ENCODE results near the gene IER5L. TPM values are rescaled to one million over a fixed set of nuclear protein-coding genes. Genes with fewer than 3 reads are reported as not detected.

The IER5L gene
- total and polyA plus RNA-seq, 4 donors, result 8.8 to 66.9 (median 32.8) TPM

DNA sequence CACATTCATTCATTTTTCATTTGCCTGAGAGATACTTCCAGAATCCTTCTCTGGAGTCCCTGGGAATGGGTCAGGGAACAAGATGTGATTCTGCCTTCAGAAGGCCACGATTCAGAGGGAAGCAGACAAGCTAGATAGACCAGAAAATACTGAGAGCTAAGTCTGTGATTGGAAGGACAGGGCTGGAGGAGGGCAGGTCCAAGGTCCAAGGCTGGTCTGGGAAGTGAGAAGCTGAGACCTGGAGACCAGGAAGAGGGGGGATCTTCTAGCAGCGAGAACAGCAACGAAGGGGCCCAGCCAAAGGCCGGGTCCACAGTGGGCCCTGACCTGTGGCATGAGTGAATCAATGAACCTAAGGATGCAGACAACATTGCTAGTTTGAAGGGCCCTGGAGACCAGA lies 4.1 kb upstream of the IER5L start:
- 88 to 94% methylated on average over 4 of the region's 4 CpGs for WGBS, 2 donors
- Histone ChIP-seq H3K27ac (ENCODE audit: low read depth in 1 of 2, low read length in 2 of 2) (no peak overlapping the region), H3K4me3 (ENCODE audit: low read length in 2 of 2) (no peak overlapping the region), H3K9me3 (ENCODE audit: control insufficient read depth, low read length) (no peaks in the 10 kb centered on the region), H3K4me1 (ENCODE audit: control insufficient read depth in 1 of 2, insufficient read depth in 2 of 2, low read length in 2 of 2) (no peaks in the 10 kb centered on the region), H3K36me3 (ENCODE audit: control insufficient read depth in 1 of 2, insufficient read depth in 2 of 2, low read length in 1 of 2) (no peaks in the 10 kb centered on the region), H3K27me3 (ENCODE audit: control insufficient read depth in 1 of 2, insufficient read depth in 2 of 2, low read length in 1 of 2) (peaks cover 0 to 2% of the 10 kb centered on the region in 2 donors)
- ATAC-seq (ENCODE audit: low FRiP score) (no peak), DNase-seq (no peak)
- intact Hi-C loops (cut with DNase I), result loop anchor here in 1 of 2 donors (10.0 kb wide), 1 partner anchor 63 kb away; no protein-coding TSS in a partner anchor

DNA sequence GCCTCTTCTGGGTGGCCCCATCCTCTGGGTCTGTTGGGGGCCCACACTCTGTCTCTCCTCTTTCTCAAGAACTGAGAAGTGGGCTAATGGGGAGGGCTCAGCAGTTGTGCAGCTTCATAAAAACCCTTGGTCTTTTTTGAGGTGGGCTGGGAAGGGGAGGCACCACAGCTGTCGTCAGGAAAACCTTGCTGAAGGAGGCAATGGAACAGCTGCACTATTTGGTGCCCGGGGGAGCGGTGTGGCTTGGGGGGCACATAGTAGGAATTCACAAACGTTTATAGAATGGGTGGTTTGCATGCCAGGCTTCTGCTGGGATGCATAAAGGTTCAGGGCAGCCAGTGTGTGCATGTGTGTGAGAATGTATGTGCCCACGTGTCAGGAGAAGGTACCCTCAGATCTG lies 3.2 kb upstream of the IER5L start:
- intact Hi-C loops (cut with DNase I), result loop anchor here in 1 of 2 donors (10.0 kb wide), 1 partner anchor 64 kb away; no protein-coding TSS in a partner anchor
- Histone ChIP-seq H3K4me1 (ENCODE audit: control insufficient read depth in 1 of 2, insufficient read depth in 2 of 2, low read length in 2 of 2) (no peaks in the 10 kb centered on the region), H3K4me3 (ENCODE audit: low read length in 2 of 2) (no peak overlapping the region), H3K27me3 (ENCODE audit: control insufficient read depth in 1 of 2, insufficient read depth in 2 of 2, low read length in 1 of 2) (peaks cover 0 to 2% of the 10 kb centered on the region in 2 donors), H3K9me3 (ENCODE audit: control insufficient read depth, low read length) (no peaks in the 10 kb centered on the region), H3K36me3 (ENCODE audit: control insufficient read depth in 1 of 2, insufficient read depth in 2 of 2, low read length in 1 of 2) (no peaks in the 10 kb centered on the region), H3K27ac (ENCODE audit: low read depth in 1 of 2, low read length in 2 of 2) (no peak overlapping the region)
- no peak for ATAC-seq (ENCODE audit: low FRiP score)
- no peak for DNase-seq
- WGBS, 2 donors, result 84 to 85% methylated on average over 5 of the region's 5 CpGs

DNA sequence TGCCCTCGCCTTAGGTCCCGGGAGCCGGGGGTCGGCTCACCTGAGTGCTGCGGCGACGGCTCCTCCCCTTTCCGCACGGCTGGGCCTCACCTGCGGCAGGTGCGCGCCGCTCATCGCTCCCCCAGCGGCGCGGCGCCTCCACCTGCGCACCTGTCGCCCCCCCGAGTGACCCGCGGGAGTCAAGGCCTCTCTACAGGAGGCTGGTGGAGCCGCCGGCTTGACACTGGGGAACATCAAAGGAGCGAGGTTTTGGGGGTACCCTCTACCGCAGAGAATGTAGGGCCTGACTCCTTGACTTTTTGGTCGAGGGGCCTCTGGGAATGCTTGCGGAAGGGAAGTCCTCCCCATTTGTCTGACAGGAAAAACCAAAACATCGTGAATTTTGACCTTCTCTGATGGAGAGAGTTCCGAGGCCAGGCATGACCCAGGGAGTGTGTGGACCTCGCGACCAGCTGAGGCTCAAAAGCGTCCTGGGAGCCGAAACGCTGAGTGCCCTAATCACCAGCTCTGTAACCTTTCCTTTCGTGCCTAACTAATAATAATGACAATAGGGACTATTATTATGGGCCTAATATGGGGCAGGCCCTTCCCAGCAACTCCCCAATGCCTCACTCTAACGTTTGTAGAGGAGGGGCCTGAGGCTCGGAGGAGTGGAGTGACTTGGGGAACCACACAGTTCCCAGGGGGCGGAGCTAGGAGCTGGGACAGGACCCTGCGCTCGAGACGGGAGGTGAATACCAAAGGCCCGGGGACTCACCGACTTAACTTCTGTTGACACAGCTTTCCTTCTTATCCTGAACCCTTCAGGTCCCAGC lies 714 bp upstream of the IER5L start:
- WGBS, 2 donors, result 27 to 31% methylated on average over 38 to 45 of the region's 45 CpGs
- Histone ChIP-seq H3K4me3 (ENCODE audit: low read length in 2 of 2) (no peak overlapping the region), H3K4me1 (ENCODE audit: control insufficient read depth in 1 of 2, insufficient read depth in 2 of 2, low read length in 2 of 2) (no peaks in the 10 kb centered on the region), H3K9me3 (ENCODE audit: control insufficient read depth, low read length) (no peaks in the 10 kb centered on the region), H3K27me3 (ENCODE audit: control insufficient read depth in 1 of 2, insufficient read depth in 2 of 2, low read length in 1 of 2) (peaks cover 0 to 2% of the 10 kb centered on the region in 2 donors), H3K27ac (ENCODE audit: low read depth in 1 of 2, low read length in 2 of 2) (no peak overlapping the region), H3K36me3 (ENCODE audit: control insufficient read depth in 1 of 2, insufficient read depth in 2 of 2, low read length in 1 of 2) (no peaks in the 10 kb centered on the region)
- intact Hi-C loops (cut with DNase I), result loop anchor here (5.0 kb wide), 2 partner anchors 139 to 154 kb away; no protein-coding TSS in a partner anchor
- ATAC-seq (ENCODE audit: low FRiP score), result no peak
- peak in 1 of 2 donors; percentile 60 for DNase-seq

DNA sequence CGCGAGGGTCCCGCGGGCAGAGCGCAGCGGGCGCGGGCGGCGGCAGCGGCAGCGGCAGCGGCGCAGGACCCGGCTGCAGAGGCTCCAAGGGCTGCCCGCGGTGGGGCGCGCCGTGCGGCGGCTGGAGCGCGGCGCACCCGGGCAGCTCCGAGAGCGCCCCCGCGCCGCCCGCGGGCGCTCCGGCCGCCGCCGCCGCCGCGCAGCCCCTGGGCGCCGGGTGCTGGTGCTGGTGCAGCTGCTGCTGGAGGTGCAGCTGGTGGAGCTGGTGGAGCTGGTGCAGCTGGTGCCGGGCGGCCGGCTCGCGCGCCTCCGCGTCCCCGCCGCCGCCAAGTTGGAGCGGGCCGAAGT lies 644 bp downstream of the IER5L start:
- H3K4me3 ChIP-seq (ENCODE audit: low read length in 2 of 2), result peak overlapping the region; percentile 67 to 97
- DNase-seq, result no peak
- intact Hi-C loops (cut with DNase I), result loop anchor here (2.0 to 5.0 kb wide), 3 partner anchors 77 to 155 kb away; no protein-coding TSS in a partner anchor
- H3K27ac ChIP-seq (ENCODE audit: low read depth in 1 of 2, low read length in 2 of 2), result peak overlapping the region; percentile 47 to 61
- ATAC-seq (ENCODE audit: low FRiP score), result no peak
- no peaks in the 10 kb centered on the region for H3K4me1 ChIP-seq (ENCODE audit: control insufficient read depth in 1 of 2, insufficient read depth in 2 of 2, low read length in 2 of 2)
- peaks cover 0 to 2% of the 10 kb centered on the region in 2 donors for H3K27me3 ChIP-seq (ENCODE audit: control insufficient read depth in 1 of 2, insufficient read depth in 2 of 2, low read length in 1 of 2)
- H3K36me3 ChIP-seq (ENCODE audit: control insufficient read depth in 1 of 2, insufficient read depth in 2 of 2, low read length in 1 of 2), result no peaks in the 10 kb centered on the region
- WGBS, 2 donors, result 0% methylated on average over 39 to 56 of the region's 56 CpGs
- no peaks in the 10 kb centered on the region for H3K9me3 ChIP-seq (ENCODE audit: control insufficient read depth, low read length)

DNA sequence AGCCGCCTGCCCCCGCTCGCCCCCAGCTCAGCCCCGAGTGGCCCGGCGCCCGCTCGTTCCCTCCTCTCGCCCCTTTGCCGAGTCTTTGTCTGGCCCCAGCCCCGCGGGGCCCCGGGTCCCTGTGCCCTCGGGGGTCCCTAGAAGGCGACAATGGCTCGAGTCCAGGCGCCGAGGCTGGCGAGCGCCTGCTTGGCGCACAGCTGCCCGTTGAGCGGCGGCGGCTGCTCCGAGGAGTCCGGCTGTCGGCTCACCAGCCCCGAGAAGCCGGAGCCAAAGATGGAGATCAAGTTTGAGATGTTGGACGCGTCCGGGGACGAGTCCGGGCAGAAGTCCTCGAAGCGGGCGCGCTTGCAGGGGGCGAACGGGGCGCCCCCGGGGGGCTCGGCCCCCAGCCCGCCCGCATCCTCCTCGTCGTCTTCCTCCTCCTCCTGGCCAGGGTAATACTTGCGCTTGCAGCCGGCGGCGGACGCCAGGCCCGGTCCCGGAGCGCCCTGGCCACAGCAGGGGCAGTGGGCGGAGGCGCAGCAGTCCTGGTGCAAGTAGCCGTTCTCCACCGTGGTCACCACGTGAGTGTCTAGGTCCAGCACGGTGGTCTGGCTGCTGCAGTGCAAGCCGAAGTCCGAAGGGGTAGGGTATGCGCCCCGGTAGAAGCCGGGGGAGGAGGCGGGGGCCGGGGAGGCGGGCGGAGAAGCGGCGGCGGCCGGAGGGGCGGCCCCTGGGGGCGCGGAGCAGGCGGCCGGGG lies 1.2 kb downstream of the IER5L start:
- no peaks in the 10 kb centered on the region for H3K4me1 ChIP-seq (ENCODE audit: control insufficient read depth in 1 of 2, insufficient read depth in 2 of 2, low read length in 2 of 2)
- peaks cover 0 to 2% of the 10 kb centered on the region in 2 donors for H3K27me3 ChIP-seq (ENCODE audit: control insufficient read depth in 1 of 2, insufficient read depth in 2 of 2, low read length in 1 of 2)
- H3K27ac ChIP-seq (ENCODE audit: low read depth in 1 of 2, low read length in 2 of 2), result peak overlapping the region; percentile 51 to 85
- 1% methylated on average over 49 to 80 of the region's 80 CpGs for WGBS, 2 donors
- intact Hi-C loops (cut with DNase I), result loop anchor here (1.0 to 5.0 kb wide), 4 partner anchors 78 to 236 kb away; no protein-coding TSS in a partner anchor
- ATAC-seq (ENCODE audit: low FRiP score) (no peak), DNase-seq (peak; percentile 76 to 83)
- no peaks in the 10 kb centered on the region for H3K9me3 ChIP-seq (ENCODE audit: control insufficient read depth, low read length)
- H3K4me3 ChIP-seq (ENCODE audit: low read length in 2 of 2), result peak overlapping the region; percentile 67 to 97
- no peaks in the 10 kb centered on the region for H3K36me3 ChIP-seq (ENCODE audit: control insufficient read depth in 1 of 2, insufficient read depth in 2 of 2, low read length in 1 of 2)

DNA sequence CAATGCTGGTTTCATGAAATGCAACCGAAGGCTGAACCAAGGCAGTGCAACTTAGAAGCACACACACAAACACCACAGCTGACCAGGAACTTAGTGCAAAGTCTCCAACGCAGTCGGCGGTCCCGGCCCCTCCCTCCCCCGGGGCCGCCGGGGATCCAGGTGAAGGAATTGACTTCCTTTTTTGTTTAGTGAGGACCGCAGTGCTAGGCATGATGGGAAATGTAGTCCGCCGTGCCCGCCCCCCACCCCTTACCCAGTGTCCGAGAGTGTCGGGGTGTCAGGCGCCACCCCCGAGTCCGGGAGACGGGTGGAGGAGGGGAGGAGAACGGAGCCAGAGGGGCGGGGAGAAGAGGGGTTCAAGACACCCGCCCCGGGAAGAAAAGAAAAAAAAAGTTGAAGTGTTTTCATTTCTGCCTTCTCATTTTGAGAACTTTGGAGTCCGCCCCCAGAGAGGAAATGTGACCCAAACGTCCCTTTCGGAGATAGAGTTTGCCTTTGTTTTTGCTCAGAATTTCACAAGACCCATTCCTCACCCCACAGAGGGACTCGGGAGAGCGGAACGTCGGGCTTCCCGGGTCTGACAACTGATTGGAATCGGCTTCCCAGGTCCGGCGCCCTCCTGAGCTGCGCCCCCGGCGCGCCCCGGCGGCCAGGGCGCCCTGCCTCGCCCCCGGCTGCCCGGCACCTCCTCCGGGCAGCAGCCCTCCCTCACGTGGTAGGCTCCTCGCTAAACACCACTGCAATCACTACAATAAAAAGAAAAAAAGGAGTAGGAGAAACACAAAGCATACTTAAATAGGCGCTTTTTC lies 2.0 kb downstream of the IER5L start:
- Histone ChIP-seq H3K4me1 (ENCODE audit: control insufficient read depth in 1 of 2, insufficient read depth in 2 of 2, low read length in 2 of 2) (no peaks in the 10 kb centered on the region), H3K9me3 (ENCODE audit: control insufficient read depth, low read length) (no peaks in the 10 kb centered on the region), H3K36me3 (ENCODE audit: control insufficient read depth in 1 of 2, insufficient read depth in 2 of 2, low read length in 1 of 2) (no peaks in the 10 kb centered on the region), H3K4me3 (ENCODE audit: low read length in 2 of 2) (peak overlapping the region; percentile 67 to 97), H3K27me3 (ENCODE audit: control insufficient read depth in 1 of 2, insufficient read depth in 2 of 2, low read length in 1 of 2) (peaks cover 0 to 2% of the 10 kb centered on the region in 2 donors), H3K27ac (ENCODE audit: low read depth in 1 of 2, low read length in 2 of 2) (peak overlapping the region; percentile 92 to 97)
- 0% methylated on average over 47 of the region's 47 CpGs for WGBS, 2 donors
- ATAC-seq (ENCODE audit: low FRiP score) (peak; percentile 74), DNase-seq (peak; percentile 88 to 94)
- intact Hi-C loops (cut with DNase I), result loop anchor here (1.0 to 5.0 kb wide), 7 partner anchors 33 to 311 kb away; no protein-coding TSS in a partner anchor

DNA sequence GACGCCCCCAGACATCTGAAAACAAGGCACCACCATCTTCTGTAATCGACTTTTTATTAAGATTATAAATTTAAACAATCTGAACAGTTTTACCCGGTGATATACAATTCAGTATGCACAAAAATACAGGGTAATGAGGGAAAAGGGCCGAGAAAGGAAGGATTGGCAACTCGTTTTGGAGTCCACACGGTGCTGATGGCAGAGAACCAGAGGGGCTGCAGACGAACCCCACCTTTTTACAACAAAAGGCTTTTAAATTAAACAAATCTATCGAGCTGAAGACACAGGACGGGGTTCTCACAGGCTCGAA lies 2.6 kb downstream of the IER5L start:
- no peaks in the 10 kb centered on the region for H3K9me3 ChIP-seq (ENCODE audit: control insufficient read depth, low read length)
- DNase-seq, result no peak
- intact Hi-C loops (cut with DNase I), result loop anchor here (2.0 to 5.0 kb wide), 5 partner anchors 33 to 311 kb away; no protein-coding TSS in a partner anchor
- peaks cover 0 to 2% of the 10 kb centered on the region in 2 donors for H3K27me3 ChIP-seq (ENCODE audit: control insufficient read depth in 1 of 2, insufficient read depth in 2 of 2, low read length in 1 of 2)
- peak overlapping the region; percentile 67 to 97 for H3K4me3 ChIP-seq (ENCODE audit: low read length in 2 of 2)
- peak overlapping the region; percentile 92 to 97 for H3K27ac ChIP-seq (ENCODE audit: low read depth in 1 of 2, low read length in 2 of 2)
- H3K4me1 ChIP-seq (ENCODE audit: control insufficient read depth in 1 of 2, insufficient read depth in 2 of 2, low read length in 2 of 2), result no peaks in the 10 kb centered on the region
- no peaks in the 10 kb centered on the region for H3K36me3 ChIP-seq (ENCODE audit: control insufficient read depth in 1 of 2, insufficient read depth in 2 of 2, low read length in 1 of 2)
- 0 to 1% methylated on average over 10 of the region's 10 CpGs for WGBS, 2 donors
- no peak for ATAC-seq (ENCODE audit: low FRiP score)
